ENCODE results near the gene ATF7.
A peak's percentile ranks its signal among the peaks of the same experiment; 100 is the strongest.
"Not testable (repeated sequence)": the region's sequence is repeated elsewhere in the genome, so short reads cannot be mapped to it uniquely, and the experiment has no call there.

Gene ATF7

DNA sequence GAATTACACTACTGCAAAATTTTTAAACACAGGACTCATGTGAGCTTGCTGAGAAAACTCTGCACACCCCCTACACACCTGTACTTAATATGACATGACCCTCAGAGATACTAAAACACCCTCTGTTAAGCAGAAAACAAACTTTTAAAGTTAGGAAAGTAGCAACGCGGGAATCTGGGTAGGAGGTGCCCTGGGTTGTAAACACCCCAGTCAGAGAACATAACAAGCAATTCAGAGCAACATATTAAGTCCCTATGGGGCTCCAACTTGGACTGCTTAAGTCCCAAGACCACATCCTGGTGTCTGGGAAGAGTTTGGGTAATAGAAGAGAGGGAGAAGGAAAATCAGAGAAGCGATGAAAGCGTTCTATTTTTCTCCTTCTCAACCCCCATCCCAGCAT lies 1.2 kb downstream of the ATF7 start:
- peak overlapping the region; percentile 96 for H3K4me3 ChIP-seq (ENCODE audit: low read length)
- H3K36me3 ChIP-seq (ENCODE audit: control insufficient read depth, insufficient read depth, low read length), result no peaks in the 10 kb centered on the region
- peak overlapping the region; percentile 97 for H3K27ac ChIP-seq (ENCODE audit: low read depth, low read length)
- peak overlapping the region; percentile 3 for H3K9ac ChIP-seq (ENCODE audit: low read length)
- H3K4me1 ChIP-seq (ENCODE audit: control insufficient read depth, insufficient read depth, low read length), result peaks cover 9% of the 10 kb centered on the region
- H3K27me3 ChIP-seq (ENCODE audit: control insufficient read depth, insufficient read depth, low read length), result no peaks in the 10 kb centered on the region

DNA sequence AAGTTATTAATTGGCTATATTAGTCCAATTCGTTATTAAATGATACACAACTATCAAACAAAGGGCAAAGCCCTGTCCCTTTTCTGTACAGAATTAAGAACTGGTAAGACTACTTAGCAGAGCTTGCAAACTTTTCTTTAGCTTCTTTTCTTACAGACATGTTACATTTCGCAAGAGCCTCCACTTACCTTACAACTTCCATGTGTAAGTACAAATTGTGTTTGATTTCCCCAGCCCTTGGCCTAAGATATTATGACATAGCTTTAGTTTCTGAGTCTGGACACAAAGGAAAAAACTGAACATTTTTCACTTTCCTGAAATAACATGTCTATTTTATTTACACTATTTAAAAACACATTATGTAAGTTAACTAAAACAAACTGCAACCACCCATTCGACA lies 1.7 kb downstream of the ATF7 start:
- H3K9ac ChIP-seq (ENCODE audit: low read length), result no peak overlapping the region
- no peaks in the 10 kb centered on the region for H3K27me3 ChIP-seq (ENCODE audit: control insufficient read depth, insufficient read depth, low read length)
- H3K4me3 ChIP-seq (ENCODE audit: low read length), result peak overlapping the region; percentile 96
- H3K36me3 ChIP-seq (ENCODE audit: control insufficient read depth, insufficient read depth, low read length), result no peaks in the 10 kb centered on the region
- H3K4me1 ChIP-seq (ENCODE audit: control insufficient read depth, insufficient read depth, low read length), result peaks cover 9% of the 10 kb centered on the region
- H3K27ac ChIP-seq (ENCODE audit: low read depth, low read length), result peak overlapping the region; percentile 97

DNA sequence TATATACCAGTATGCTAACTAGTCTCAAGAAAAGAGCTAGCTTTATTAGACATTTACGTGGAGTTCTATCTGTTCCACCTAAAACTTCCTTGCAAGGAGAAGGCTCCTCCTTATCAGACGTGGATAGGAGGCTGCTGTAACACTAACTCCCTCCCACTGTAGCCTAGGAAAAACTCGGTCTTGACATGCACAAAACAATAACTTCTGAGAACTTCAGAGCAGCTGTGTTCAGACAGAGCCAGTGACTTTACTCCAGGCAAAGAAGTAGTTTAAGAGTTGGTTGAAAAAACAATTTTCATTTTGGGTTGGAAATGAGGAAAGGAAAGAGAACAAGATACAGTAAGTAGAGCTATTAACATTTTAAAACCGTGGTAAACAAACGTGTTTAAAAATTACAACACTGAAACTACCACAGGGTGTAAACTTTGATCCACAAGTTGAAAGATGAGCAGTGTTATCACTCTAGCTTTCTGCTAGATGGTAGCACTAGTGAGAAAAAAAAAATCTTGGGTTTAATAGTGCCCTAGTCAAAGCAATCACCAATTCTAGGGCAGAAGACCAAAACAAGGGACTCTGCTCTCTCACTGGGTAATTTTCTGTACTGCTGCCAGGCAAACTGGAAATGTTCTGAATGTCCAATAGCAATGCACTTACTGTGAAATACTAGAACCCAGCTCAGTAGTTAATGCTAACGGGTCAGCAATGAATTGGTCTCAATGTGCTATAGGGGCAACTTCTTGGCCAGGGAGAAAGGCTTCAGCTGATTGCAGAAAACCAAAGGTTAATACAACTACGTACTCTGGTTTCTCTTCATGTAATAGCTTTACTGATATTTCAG lies 2.4 kb downstream of the ATF7 start:
- H3K4me3 ChIP-seq (ENCODE audit: low read length), result peak overlapping the region; percentile 96
- peak overlapping the region; percentile 97 for H3K27ac ChIP-seq (ENCODE audit: low read depth, low read length)
- H3K36me3 ChIP-seq (ENCODE audit: control insufficient read depth, insufficient read depth, low read length), result no peaks in the 10 kb centered on the region
- no peak overlapping the region for H3K9ac ChIP-seq (ENCODE audit: low read length)
- peaks cover 9% of the 10 kb centered on the region for H3K4me1 ChIP-seq (ENCODE audit: control insufficient read depth, insufficient read depth, low read length)
- H3K27me3 ChIP-seq (ENCODE audit: control insufficient read depth, insufficient read depth, low read length), result no peaks in the 10 kb centered on the region

DNA sequence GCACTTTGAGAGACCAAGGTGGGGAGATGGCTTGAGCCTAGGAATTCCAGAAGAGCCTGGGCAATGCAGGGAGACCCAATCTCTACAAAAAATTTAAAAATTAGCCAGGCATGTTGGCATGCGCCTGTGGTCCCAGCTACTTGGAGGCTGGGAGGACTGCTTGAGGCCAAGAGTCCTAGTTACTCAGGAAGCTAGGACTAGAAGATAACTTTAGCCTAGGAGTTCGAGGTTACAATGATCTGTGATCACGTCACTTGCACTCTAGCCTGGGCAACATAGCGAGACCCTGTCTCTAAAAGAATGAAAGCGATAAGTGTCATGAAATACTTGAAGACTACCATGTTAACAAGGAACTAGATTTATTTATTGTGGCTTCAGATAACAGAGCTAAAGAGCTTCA lies 3.5 kb downstream of the ATF7 start:
- peaks cover 9% of the 10 kb centered on the region for H3K4me1 ChIP-seq (ENCODE audit: control insufficient read depth, insufficient read depth, low read length)
- no peak overlapping the region for H3K4me3 ChIP-seq (ENCODE audit: low read length)

DNA sequence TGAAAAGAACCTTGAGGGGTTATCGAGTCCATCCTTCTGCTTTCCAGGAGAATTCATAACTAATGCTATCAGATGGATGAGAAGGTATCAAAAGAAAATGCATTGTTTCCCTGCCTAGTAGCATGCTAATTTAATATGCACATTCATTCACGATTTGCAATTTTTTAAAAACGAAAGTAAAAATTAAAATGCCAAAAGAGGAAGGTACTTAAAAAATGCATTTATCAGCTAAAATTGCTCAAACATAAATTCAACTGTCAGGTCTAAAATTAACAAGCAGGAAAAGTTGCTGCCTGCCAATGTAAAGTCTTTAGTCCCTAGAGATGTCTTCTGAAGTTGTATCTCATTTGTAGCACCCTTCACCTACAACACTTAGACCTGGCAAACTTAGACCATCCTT lies 7.9 kb downstream of the ATF7 start:
- Histone ChIP-seq H3K9ac (ENCODE audit: low read length) (no peak overlapping the region), H3K27me3 (ENCODE audit: control insufficient read depth, insufficient read depth, low read length) (no peaks in the 10 kb centered on the region), H3K4me1 (ENCODE audit: control insufficient read depth, insufficient read depth, low read length) (peaks cover 2% of the 10 kb centered on the region), H3K27ac (ENCODE audit: low read depth, low read length) (peak overlapping the region; percentile 24), H3K4me3 (ENCODE audit: low read length) (peak overlapping the region; percentile 44), H3K36me3 (ENCODE audit: control insufficient read depth, insufficient read depth, low read length) (no peaks in the 10 kb centered on the region)

More for the DNA sequence above, 3.5 kb downstream of the ATF7 start:
- Histone ChIP-seq H3K27me3 (ENCODE audit: control insufficient read depth, insufficient read depth, low read length) (no peaks in the 10 kb centered on the region), H3K9ac (ENCODE audit: low read length) (no peak overlapping the region), H3K36me3 (ENCODE audit: control insufficient read depth, insufficient read depth, low read length) (no peaks in the 10 kb centered on the region), H3K27ac (ENCODE audit: low read depth, low read length) (no peak overlapping the region)

DNA sequence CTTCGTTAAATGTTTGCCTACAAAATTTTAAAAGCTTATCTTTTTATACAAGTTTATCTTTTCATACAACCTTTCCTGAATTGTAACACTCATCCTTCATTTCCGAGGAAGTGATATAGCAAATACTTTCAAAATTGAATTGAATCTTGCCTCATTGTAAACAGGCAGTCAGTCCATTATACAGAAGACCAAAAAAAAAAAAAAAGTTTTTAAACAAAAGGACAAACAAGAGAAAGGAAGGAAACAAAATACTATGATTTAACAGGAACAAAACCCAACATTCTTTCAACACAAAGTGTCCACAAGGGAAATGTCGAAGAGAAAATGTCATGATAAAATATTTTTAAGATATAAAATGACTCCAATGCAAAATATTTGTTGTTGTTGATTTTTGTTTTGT lies 8.5 kb downstream of the ATF7 start:
- peaks cover 2% of the 10 kb centered on the region for H3K4me1 ChIP-seq (ENCODE audit: control insufficient read depth, insufficient read depth, low read length)

DNA sequence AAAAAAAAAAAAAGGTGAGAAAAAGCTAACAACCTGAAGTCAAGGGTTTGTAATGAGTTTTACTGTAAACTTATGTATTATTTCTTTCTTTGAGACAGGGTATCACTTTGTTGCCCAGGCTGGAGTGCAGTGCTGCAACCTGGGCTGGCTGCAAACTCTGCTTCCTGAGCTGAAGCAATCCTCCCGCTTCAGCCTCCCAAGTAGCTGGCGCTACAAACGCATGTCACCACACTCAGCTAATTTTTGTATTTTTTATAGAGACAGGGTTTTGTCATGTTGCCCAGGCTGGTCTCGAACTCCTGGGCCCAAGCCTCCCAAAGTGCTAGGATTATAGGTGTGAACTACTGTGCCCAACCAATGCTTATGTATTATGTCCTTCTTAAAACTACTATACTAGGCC lies 9.2 kb downstream of the ATF7 start:
- Histone ChIP-seq H3K9ac (ENCODE audit: low read length) (no peak overlapping the region), H3K4me3 (ENCODE audit: low read length) (no peak overlapping the region), H3K27me3 (ENCODE audit: control insufficient read depth, insufficient read depth, low read length) (no peaks in the 10 kb centered on the region), H3K4me1 (ENCODE audit: control insufficient read depth, insufficient read depth, low read length) (peaks cover 2% of the 10 kb centered on the region), H3K27ac (ENCODE audit: low read depth, low read length) (no peak overlapping the region), H3K36me3 (ENCODE audit: control insufficient read depth, insufficient read depth, low read length) (no peaks in the 10 kb centered on the region)

More for the DNA sequence above, 8.5 kb downstream of the ATF7 start:
- no peak overlapping the region for H3K9ac ChIP-seq (ENCODE audit: low read length)
- no peaks in the 10 kb centered on the region for H3K27me3 ChIP-seq (ENCODE audit: control insufficient read depth, insufficient read depth, low read length)
- no peaks in the 10 kb centered on the region for H3K36me3 ChIP-seq (ENCODE audit: control insufficient read depth, insufficient read depth, low read length)
- H3K27ac ChIP-seq (ENCODE audit: low read depth, low read length), result no peak overlapping the region
- no peak overlapping the region for H3K4me3 ChIP-seq (ENCODE audit: low read length)

DNA sequence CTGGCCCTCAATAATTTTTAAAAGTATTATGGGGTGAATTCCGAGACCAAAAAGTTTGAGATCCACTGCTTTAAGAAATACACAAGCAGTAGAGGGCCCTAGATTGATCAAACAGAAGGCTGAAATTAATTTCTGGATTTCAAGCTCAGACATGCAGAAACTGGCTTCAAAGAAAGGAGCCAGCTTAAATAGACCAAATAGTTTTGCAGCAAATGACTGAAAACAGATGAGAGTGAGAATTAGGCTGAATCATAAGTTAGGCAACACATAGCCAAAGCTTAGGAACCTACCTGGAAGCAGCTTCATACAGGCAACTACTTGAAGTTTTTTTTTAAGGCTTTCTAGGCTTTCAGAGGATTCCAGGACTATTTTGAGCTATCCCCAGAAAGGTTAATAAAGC lies 12.4 kb downstream of the ATF7 start:
- peaks cover 2% of the 10 kb centered on the region for H3K4me1 ChIP-seq (ENCODE audit: control insufficient read depth, insufficient read depth, low read length)
- H3K27me3 ChIP-seq (ENCODE audit: control insufficient read depth, insufficient read depth, low read length), result no peaks in the 10 kb centered on the region
- H3K9ac ChIP-seq (ENCODE audit: low read length), result no peak overlapping the region
- H3K36me3 ChIP-seq (ENCODE audit: control insufficient read depth, insufficient read depth, low read length), result no peaks in the 10 kb centered on the region
- H3K27ac ChIP-seq (ENCODE audit: low read depth, low read length), result no peak overlapping the region
- no peak overlapping the region for H3K4me3 ChIP-seq (ENCODE audit: low read length)

DNA sequence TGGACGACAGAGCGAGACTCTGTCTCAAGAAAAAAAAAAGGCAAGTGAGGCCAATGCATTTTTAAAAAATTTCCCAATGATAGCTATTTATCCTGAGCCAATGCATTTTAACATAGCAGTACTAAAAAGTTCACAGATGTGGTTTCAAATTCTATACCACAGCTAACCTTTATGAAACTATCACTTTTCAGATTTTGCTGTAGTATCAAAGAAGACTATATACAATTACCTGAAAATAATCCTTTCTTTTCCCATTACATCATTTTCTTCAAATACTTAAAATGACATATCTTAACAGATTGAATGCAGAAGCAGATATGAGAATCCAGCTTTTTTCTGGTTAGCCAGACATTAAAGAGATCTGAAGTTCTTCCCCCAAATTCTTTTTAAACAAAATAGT lies 13.2 kb downstream of the ATF7 start:
- no peak overlapping the region for H3K27ac ChIP-seq (ENCODE audit: low read depth, low read length)
- no peak overlapping the region for H3K9ac ChIP-seq (ENCODE audit: low read length)
- H3K36me3 ChIP-seq (ENCODE audit: control insufficient read depth, insufficient read depth, low read length), result no peaks in the 10 kb centered on the region
- peaks cover 2% of the 10 kb centered on the region for H3K4me1 ChIP-seq (ENCODE audit: control insufficient read depth, insufficient read depth, low read length)
- H3K4me3 ChIP-seq (ENCODE audit: low read length), result no peak overlapping the region
- no peaks in the 10 kb centered on the region for H3K27me3 ChIP-seq (ENCODE audit: control insufficient read depth, insufficient read depth, low read length)

DNA sequence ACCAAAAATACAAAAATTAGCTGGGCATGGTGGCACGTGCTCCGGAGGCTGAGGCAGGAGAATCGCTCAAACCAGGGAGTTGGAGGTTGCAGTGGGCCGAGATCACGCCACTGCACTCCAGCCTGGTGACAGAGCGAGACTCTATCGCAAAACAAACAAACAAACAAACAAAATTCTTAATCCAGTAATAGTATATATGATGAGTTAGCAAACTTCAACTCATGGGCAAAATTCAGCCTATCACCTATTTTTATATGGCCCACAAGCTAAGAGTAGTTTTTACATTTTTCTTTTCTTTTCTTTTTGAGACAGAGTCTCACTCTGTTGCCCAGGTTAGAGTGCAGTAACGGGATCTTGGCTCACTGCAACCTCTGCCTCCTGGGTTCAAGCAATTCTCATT lies 14.9 kb downstream of the ATF7 start:
- no peak overlapping the region for H3K4me3 ChIP-seq (ENCODE audit: low read length)
- peaks cover 2% of the 10 kb centered on the region for H3K4me1 ChIP-seq (ENCODE audit: control insufficient read depth, insufficient read depth, low read length)
- H3K9ac ChIP-seq (ENCODE audit: low read length), result no peak overlapping the region
- no peak overlapping the region for H3K27ac ChIP-seq (ENCODE audit: low read depth, low read length)
- no peaks in the 10 kb centered on the region for H3K36me3 ChIP-seq (ENCODE audit: control insufficient read depth, insufficient read depth, low read length)
- H3K27me3 ChIP-seq (ENCODE audit: control insufficient read depth, insufficient read depth, low read length), result no peaks in the 10 kb centered on the region

DNA sequence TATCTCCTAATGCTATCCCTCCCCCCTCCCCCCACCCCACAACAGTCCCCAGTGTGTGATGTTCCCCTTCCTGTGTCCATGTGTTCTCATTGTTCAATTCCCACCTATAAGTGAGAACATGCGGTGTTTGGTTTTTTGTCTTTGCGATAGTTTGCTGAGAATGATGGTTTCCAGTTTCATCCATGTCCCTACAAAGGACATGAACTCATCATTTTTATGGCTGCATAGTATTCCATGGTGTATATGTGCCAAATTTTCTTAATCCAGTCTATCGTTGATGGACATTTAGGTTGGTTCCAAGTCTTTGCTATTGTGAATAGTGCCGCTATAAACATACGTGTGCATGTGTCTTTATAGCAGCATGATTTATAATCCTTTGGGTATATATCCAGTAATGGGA lies 19.5 kb downstream of the ATF7 start:
- H3K27ac ChIP-seq (ENCODE audit: low read depth, low read length), result not testable (repeated sequence)

DNA sequence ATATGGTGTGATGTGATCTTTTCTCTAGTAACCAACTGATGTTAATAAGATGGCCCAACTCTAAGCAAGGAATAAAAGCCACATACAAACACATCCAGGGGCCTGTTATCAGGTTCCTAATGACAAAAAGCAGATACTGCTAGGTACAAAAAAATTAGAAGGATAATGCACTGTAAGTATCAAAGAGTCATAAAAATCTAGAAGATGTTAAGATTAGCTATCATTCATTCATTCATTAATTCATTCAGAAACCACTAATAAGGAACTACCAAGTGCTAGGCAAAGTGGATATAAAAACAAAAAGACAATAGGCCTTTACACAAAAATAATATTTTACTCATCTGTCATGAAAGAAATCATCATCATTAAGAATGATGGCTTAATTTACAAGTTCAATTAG lies 21.6 kb downstream of the ATF7 start:
- H3K4me3 ChIP-seq (ENCODE audit: low read length), result no peak overlapping the region
- H3K27me3 ChIP-seq (ENCODE audit: control insufficient read depth, insufficient read depth, low read length), result no peaks in the 10 kb centered on the region
- H3K27ac ChIP-seq (ENCODE audit: low read depth, low read length), result no peak overlapping the region
- no peaks in the 10 kb centered on the region for H3K36me3 ChIP-seq (ENCODE audit: control insufficient read depth, insufficient read depth, low read length)
- H3K4me1 ChIP-seq (ENCODE audit: control insufficient read depth, insufficient read depth, low read length), result peaks cover 7% of the 10 kb centered on the region
- H3K9ac ChIP-seq (ENCODE audit: low read length), result no peak overlapping the region

More for the DNA sequence above, 19.5 kb downstream of the ATF7 start:
- not testable (repeated sequence) for H3K4me3 ChIP-seq (ENCODE audit: low read length); H3K27me3 ChIP-seq (ENCODE audit: control insufficient read depth, insufficient read depth, low read length); H3K9ac ChIP-seq (ENCODE audit: low read length); H3K36me3 ChIP-seq (ENCODE audit: control insufficient read depth, insufficient read depth, low read length); H3K4me1 ChIP-seq (ENCODE audit: control insufficient read depth, insufficient read depth, low read length)

DNA sequence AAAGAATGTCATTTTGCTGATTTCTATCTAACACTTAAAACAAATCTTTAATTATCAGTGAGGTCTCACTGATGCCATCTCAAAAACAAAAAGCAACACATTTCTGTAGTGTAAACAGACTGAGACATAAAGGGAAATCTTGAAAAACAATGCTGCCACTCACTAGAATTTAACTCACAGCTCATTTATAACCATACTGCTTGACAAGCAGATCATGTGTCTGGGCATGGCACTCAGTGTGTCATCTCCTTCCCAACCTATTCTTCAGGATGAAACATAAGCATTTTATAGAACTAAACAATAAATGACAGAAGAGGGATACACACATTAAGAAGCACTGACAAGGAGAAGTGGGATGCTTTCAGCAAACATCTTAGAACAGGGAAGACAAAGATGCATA lies 22.4 kb downstream of the ATF7 start:
- no peak overlapping the region for H3K4me3 ChIP-seq (ENCODE audit: low read length)
- H3K27ac ChIP-seq (ENCODE audit: low read depth, low read length), result no peak overlapping the region
- H3K36me3 ChIP-seq (ENCODE audit: control insufficient read depth, insufficient read depth, low read length), result no peaks in the 10 kb centered on the region
- H3K27me3 ChIP-seq (ENCODE audit: control insufficient read depth, insufficient read depth, low read length), result no peaks in the 10 kb centered on the region
- no peak overlapping the region for H3K9ac ChIP-seq (ENCODE audit: low read length)
- H3K4me1 ChIP-seq (ENCODE audit: control insufficient read depth, insufficient read depth, low read length), result peaks cover 7% of the 10 kb centered on the region

All from rectal smooth muscle tissue (tissue), 1 donor.